Measurements from ENCODE around the gene PON1.

- TF ChIP-seq, protein P1, sequence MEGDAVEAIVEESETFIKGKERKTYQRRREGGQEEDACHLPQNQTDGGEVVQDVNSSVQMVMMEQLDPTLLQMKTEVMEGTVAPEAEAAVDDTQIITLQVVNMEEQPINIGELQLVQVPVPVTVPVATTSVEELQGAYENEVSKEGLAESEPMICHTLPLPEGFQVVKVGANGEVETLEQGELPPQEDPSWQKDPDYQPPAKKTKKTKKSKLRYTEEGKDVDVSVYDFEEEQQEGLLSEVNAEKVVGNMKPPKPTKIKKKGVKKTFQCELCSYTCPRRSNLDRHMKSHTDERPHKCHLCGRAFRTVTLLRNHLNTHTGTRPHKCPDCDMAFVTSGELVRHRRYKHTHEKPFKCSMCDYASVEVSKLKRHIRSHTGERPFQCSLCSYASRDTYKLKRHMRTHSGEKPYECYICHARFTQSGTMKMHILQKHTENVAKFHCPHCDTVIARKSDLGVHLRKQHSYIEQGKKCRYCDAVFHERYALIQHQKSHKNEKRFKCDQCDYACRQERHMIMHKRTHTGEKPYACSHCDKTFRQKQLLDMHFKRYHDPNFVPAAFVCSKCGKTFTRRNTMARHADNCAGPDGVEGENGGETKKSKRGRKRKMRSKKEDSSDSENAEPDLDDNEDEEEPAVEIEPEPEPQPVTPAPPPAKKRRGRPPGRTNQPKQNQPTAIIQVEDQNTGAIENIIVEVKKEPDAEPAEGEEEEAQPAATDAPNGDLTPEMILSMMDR (IDR thresholded peaks at IDR 0.05) = no peak
- no peak for TF ChIP-seq EZH2 (IDR thresholded peaks at IDR 0.05; ENCODE audit: borderline replicate concordance, insufficient read depth, low read depth, low read length, poor library complexity, severe bottlenecking)
Measured at GRCh38 chr7:95309951-95310350, 14.4 kb downstream of the PON1 start.
